ENCODE results near the gene FHAD1. TPM values are rescaled to one million over a fixed set of nuclear protein-coding genes. Genes with fewer than 3 reads are reported as not detected.
A peak's percentile ranks its signal among the peaks of the same experiment; 100 is the strongest.

Gene FHAD1
- total and polyA plus RNA-seq, 4 donors: under 0.01 to 0.13 (median 0.05) TPM; not detected in 1

DNA sequence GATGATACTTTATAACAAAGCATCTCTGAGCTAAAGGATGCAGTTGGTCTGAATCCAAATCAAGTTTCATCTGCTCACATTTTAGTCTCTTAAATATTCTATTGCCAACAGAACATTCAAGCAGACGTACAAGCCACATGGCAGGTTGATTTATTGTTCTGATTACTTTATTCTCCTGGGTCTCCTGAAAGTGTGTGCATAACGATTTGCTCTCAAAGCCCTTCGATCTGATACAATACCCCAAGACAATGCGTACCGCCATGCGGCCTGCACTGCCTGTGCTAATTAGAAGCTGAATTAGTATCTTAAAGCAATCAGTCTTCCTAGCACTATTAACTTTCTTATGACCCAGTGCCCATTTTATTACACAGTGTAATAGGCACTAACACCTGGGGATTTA, 56.9 kb downstream of the FHAD1 start:
- DNase-seq (ENCODE audit: low spot score): no peak

DNA sequence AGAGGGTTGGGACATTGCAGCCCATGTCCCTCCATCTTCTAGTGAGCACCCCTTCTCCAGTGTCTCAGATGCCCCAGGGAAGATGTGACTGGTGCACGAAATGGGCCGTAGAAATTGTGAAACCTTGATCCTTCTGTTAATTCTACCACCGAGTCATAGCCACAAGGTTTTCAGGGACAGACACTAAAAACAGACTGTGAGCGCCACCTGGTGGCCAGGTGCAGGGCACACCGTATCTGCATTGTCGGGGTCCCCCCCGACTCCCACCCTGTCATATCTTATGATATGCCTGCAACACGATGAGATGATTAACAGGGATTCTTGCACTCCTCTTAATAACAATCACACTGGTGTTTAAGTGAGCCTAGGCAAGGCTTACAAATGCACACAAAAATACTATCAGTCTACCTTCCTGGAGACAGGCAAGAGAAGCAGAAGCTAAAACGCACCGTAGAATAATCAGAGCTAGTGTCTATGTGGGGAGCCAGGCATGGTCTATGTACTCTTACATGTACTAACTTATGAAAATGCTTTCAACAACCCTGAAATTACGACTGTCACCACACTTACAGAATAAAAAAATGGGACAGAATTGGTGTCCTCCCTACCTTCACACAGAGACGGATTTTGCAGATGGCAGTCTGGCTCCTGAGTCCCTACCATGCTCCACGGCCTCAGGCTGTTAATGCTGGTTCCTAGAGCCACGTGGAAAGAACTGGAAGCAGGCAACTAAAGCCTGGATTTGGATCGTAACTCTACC, 57.9 kb downstream of the FHAD1 start:
- no peak overlapping the region for H3K4me3 ChIP-seq (ENCODE audit: low read depth in 1 of 3, low read length in 3 of 3)
- no peak overlapping the region for H3K9ac ChIP-seq (ENCODE audit: low read depth in 1 of 2, low read length in 2 of 2)
- no peaks in the 10 kb centered on the region for H3K9me3 ChIP-seq (ENCODE audit: control insufficient read depth in 4 of 4, low read length in 3 of 4)
- 29% methylated on average over 15 of the region's 15 CpGs for WGBS
- peaks cover 4 to 14% (median 8%) of the 10 kb centered on the region in 4 donors for H3K4me1 ChIP-seq (ENCODE audit: control insufficient read depth in 4 of 4, insufficient read depth in 4 of 4, low read length in 3 of 4)
- no peaks in the 10 kb centered on the region for H3K27me3 ChIP-seq (ENCODE audit: control insufficient read depth in 4 of 4, insufficient read depth in 4 of 4, low read length in 3 of 4)
- no peaks in the 10 kb centered on the region for H3K36me3 ChIP-seq (ENCODE audit: control insufficient read depth in 4 of 4, insufficient read depth in 3 of 4, low read depth in 1 of 4, low read length in 3 of 4)
- H3K27ac ChIP-seq (ENCODE audit: low read depth in 1 of 2, low read length in 2 of 2): no peak overlapping the region
- TF ChIP-seq, protein P1, sequence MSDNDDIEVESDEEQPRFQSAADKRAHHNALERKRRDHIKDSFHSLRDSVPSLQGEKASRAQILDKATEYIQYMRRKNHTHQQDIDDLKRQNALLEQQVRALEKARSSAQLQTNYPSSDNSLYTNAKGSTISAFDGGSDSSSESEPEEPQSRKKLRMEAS (IDR thresholded peaks at IDR 0.05): no peak
- TF ChIP-seq FOXA1 (IDR thresholded peaks at IDR 0.05) (no peak), JUND (IDR thresholded peaks at IDR 0.05) (no peak), TAF1 (conservative IDR thresholded peaks at IDR 0.05) (no peak), EGR1 (IDR thresholded peaks at IDR 0.05; ENCODE audit: low read depth in 2 of 2) (no peak), SP1 (IDR thresholded peaks at IDR 0.05) (no peak), HNF4G (IDR thresholded peaks at IDR 0.05) (no peak), RAD21 (IDR thresholded peaks at IDR 0.05) (peak; percentile 85 to 86), FOXA2 (IDR thresholded peaks at IDR 0.05) (no peak), YY1 (IDR thresholded peaks at IDR 0.05) (no peak), RXRA (IDR thresholded peaks at IDR 0.05) (no peak), GABPA (IDR thresholded peaks at IDR 0.05 in 1 of 2, conservative IDR thresholded peaks at IDR 0.05 in 1 of 2) (no peak), HNF4A (conservative IDR thresholded peaks at IDR 0.05) (no peak)
- TF ChIP-seq, protein P2, sequence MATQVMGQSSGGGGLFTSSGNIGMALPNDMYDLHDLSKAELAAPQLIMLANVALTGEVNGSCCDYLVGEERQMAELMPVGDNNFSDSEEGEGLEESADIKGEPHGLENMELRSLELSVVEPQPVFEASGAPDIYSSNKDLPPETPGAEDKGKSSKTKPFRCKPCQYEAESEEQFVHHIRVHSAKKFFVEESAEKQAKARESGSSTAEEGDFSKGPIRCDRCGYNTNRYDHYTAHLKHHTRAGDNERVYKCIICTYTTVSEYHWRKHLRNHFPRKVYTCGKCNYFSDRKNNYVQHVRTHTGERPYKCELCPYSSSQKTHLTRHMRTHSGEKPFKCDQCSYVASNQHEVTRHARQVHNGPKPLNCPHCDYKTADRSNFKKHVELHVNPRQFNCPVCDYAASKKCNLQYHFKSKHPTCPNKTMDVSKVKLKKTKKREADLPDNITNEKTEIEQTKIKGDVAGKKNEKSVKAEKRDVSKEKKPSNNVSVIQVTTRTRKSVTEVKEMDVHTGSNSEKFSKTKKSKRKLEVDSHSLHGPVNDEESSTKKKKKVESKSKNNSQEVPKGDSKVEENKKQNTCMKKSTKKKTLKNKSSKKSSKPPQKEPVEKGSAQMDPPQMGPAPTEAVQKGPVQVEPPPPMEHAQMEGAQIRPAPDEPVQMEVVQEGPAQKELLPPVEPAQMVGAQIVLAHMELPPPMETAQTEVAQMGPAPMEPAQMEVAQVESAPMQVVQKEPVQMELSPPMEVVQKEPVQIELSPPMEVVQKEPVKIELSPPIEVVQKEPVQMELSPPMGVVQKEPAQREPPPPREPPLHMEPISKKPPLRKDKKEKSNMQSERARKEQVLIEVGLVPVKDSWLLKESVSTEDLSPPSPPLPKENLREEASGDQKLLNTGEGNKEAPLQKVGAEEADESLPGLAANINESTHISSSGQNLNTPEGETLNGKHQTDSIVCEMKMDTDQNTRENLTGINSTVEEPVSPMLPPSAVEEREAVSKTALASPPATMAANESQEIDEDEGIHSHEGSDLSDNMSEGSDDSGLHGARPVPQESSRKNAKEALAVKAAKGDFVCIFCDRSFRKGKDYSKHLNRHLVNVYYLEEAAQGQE (IDR thresholded peaks at IDR 0.05): no peak
- TF ChIP-seq, protein P3, sequence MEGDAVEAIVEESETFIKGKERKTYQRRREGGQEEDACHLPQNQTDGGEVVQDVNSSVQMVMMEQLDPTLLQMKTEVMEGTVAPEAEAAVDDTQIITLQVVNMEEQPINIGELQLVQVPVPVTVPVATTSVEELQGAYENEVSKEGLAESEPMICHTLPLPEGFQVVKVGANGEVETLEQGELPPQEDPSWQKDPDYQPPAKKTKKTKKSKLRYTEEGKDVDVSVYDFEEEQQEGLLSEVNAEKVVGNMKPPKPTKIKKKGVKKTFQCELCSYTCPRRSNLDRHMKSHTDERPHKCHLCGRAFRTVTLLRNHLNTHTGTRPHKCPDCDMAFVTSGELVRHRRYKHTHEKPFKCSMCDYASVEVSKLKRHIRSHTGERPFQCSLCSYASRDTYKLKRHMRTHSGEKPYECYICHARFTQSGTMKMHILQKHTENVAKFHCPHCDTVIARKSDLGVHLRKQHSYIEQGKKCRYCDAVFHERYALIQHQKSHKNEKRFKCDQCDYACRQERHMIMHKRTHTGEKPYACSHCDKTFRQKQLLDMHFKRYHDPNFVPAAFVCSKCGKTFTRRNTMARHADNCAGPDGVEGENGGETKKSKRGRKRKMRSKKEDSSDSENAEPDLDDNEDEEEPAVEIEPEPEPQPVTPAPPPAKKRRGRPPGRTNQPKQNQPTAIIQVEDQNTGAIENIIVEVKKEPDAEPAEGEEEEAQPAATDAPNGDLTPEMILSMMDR (IDR thresholded peaks at IDR 0.05; ENCODE audit: low read depth, low read length, missing input control): peak; percentile 80
- DNase-seq (ENCODE audit: low spot score): peak; percentile 72

More for the DNA sequence above, 56.9 kb downstream of the FHAD1 start:
- Histone ChIP-seq H3K4me1 (ENCODE audit: control insufficient read depth in 4 of 4, insufficient read depth in 4 of 4, low read length in 3 of 4) (peaks cover under 1 to 10% (median 4%) of the 10 kb centered on the region in 4 donors), H3K4me3 (ENCODE audit: low read depth in 1 of 3, low read length in 3 of 3) (no peak overlapping the region), H3K27me3 (ENCODE audit: control insufficient read depth in 4 of 4, insufficient read depth in 4 of 4, low read length in 3 of 4) (no peaks in the 10 kb centered on the region), H3K9ac (ENCODE audit: low read depth in 1 of 2, low read length in 2 of 2) (no peak overlapping the region), H3K27ac (ENCODE audit: low read depth in 1 of 2, low read length in 2 of 2) (no peak overlapping the region), H3K9me3 (ENCODE audit: control insufficient read depth in 4 of 4, low read length in 3 of 4) (no peaks in the 10 kb centered on the region), H3K36me3 (ENCODE audit: control insufficient read depth in 4 of 4, insufficient read depth in 3 of 4, low read depth in 1 of 4, low read length in 3 of 4) (no peaks in the 10 kb centered on the region)
- TF ChIP-seq YY1 (IDR thresholded peaks at IDR 0.05) (no peak), GABPA (IDR thresholded peaks at IDR 0.05 in 1 of 2, conservative IDR thresholded peaks at IDR 0.05 in 1 of 2) (no peak), RXRA (IDR thresholded peaks at IDR 0.05) (no peak), NR2F2 (IDR thresholded peaks at IDR 0.05) (no peak), RAD21 (IDR thresholded peaks at IDR 0.05) (no peak)
- TF ChIP-seq, protein P4, sequence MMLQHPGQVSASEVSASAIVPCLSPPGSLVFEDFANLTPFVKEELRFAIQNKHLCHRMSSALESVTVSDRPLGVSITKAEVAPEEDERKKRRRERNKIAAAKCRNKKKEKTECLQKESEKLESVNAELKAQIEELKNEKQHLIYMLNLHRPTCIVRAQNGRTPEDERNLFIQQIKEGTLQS (IDR thresholded peaks at IDR 0.05): no peak
- WGBS: 93% methylated on average over 6 of the region's 6 CpGs

Measured in liver (tissue), 9 donors.